ENCODE results near the gene CDCA7L.

GRCh38 chr7:21923658-21924057, 22.0 kb downstream of the CDCA7L start:
- TF ChIP-seq CTCF (CRISPR knock-in tag; IDR thresholded peaks at IDR 0.05) (no peak), ZNF296 (CRISPR knock-in tag; conservative IDR thresholded peaks at IDR 0.05) (no peak)
